ENCODE measurements around the gene BTD. TPM values are rescaled to one million over a fixed set of nuclear protein-coding genes. Genes with fewer than 3 reads are reported as not detected.

Gene BTD
- total RNA-seq, 2 donors from 2014 or later = 18.0 to 29.3 TPM

DNA sequence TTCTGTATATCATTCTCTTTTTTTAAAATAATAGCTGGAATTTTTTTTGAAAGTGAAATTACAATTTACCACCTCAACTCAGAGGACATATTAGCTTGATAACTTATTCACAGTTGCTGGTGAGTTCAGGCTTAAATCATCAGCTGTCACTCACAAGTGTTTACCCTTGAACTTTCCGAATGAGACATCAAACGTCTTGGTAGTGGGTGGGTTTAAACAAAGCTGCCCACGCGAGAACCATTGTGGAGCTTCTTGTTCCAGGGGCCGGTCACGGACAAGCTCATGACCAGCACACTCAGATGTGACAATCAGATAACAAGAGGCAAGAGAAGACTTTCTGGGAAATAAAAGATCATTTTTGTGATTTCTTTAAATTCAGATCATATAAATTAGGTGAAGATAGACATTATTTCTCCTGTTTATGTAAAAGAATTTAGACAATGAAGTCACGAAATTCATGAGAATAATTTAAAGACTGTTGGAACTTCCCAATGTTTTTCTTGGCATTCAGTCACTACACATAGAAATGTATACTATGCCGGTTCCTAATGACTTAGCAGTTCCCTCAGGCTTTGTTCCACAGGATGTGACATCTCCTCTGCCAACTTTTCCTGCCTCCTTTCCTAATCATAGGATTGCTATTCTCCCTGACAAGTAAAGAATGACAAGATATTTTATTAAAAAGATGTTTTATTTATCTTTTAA is 29.3 kb downstream of the BTD start:
- H3K4me3 ChIP-seq = peak overlapping the region; percentile 8
- TF ChIP-seq, protein P1, sequence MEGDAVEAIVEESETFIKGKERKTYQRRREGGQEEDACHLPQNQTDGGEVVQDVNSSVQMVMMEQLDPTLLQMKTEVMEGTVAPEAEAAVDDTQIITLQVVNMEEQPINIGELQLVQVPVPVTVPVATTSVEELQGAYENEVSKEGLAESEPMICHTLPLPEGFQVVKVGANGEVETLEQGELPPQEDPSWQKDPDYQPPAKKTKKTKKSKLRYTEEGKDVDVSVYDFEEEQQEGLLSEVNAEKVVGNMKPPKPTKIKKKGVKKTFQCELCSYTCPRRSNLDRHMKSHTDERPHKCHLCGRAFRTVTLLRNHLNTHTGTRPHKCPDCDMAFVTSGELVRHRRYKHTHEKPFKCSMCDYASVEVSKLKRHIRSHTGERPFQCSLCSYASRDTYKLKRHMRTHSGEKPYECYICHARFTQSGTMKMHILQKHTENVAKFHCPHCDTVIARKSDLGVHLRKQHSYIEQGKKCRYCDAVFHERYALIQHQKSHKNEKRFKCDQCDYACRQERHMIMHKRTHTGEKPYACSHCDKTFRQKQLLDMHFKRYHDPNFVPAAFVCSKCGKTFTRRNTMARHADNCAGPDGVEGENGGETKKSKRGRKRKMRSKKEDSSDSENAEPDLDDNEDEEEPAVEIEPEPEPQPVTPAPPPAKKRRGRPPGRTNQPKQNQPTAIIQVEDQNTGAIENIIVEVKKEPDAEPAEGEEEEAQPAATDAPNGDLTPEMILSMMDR (IDR thresholded peaks at IDR 0.05) = no peak
- H3K4me1 ChIP-seq = no peaks in the 10 kb centered on the region
- H3K9ac ChIP-seq (ENCODE audit: low read depth in 2 of 2, low read length in 2 of 2) = no peak overlapping the region
- H3K9me3 ChIP-seq = no peaks in the 10 kb centered on the region
- no peaks in the 10 kb centered on the region for H3K27me3 ChIP-seq
- intact Hi-C loops (cut with DNase I) = loop anchor here (5.0 to 10.0 kb wide), 2 partner anchors 177 to 614 kb away; no protein-coding TSS in a partner anchor
- no peaks in the 10 kb centered on the region for H3K36me3 ChIP-seq
- no peak for DNase-seq
- peak overlapping the region; percentile 9 for H3K27ac ChIP-seq

DNA sequence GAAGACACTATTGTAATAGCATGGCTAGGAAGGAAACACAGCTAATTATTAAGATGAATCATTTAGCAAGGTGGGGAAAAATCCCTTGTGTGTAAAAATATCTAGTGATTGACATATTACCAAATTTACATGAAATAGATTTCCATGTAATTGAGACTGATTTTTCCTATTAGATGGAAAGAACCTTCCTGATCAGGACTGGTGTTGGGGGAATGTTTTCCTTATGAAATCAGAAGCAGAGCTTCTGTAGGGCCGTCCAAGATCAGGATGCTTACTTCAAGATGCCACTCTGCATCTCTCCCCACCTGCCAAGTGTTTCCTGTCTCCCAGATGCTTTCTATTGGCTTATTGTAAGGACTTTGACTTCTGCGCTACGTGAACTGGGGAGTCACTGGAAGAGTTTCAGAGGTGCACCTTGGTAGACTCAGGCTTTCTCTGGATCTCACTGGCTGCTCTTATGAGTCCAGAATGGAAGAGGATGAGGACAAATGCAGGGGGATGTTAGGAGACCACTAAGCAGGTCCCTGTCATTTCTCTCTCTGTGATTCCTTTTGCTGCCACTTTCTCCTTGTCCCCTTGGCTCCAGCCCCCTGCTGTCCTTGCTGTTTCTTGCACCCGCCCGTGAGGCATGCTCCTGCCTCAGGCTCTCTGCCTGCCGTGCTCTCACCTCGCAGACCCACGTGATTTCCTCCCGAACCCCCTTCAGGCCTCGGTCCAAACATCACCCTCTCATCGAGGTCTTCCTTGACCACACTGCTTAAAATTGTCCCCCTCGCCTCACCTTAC is 30.1 kb downstream of the BTD start:
- H3K27ac ChIP-seq = no peak overlapping the region
- H3K4me3 ChIP-seq = no peak overlapping the region
- intact Hi-C loops (cut with DNase I) = loop anchor here (5.0 to 10.0 kb wide), 2 partner anchors 176 to 613 kb away; no protein-coding TSS in a partner anchor
- no peaks in the 10 kb centered on the region for H3K4me1 ChIP-seq
- no peaks in the 10 kb centered on the region for H3K9me3 ChIP-seq
- H3K27me3 ChIP-seq = no peaks in the 10 kb centered on the region
- TF ChIP-seq, protein P1 (IDR thresholded peaks at IDR 0.05) = no peak
- DNase-seq = no peak
- H3K36me3 ChIP-seq = no peaks in the 10 kb centered on the region
- no peak overlapping the region for H3K9ac ChIP-seq (ENCODE audit: low read depth in 2 of 2, low read length in 2 of 2)

DNA sequence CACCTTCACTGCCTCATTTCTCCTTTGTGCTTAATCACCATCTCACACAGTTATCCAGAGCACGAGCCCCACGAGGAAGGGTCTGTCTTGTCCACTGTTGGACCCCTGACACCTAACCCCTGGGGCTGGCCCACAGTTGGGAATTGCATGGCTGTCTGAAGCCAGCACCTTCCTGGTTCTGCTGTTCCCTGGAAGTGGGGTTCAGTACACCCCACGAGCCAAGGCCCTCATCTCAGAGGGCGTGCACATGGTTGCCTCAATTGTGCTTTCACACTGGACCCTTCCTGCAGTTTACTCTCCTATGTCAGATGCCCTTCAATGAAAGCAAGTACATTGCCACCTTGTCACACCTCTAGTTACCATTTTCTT is 30.7 kb downstream of the BTD start:
- intact Hi-C loops (cut with DNase I) = loop anchor here (5.0 to 10.0 kb wide), 2 partner anchors 175 to 613 kb away; no protein-coding TSS in a partner anchor
- Histone ChIP-seq H3K4me3 (no peak overlapping the region), H3K36me3 (no peaks in the 10 kb centered on the region), H3K9ac (ENCODE audit: low read depth in 2 of 2, low read length in 2 of 2) (no peak overlapping the region), H3K27ac (no peak overlapping the region), H3K9me3 (no peaks in the 10 kb centered on the region), H3K4me1 (no peaks in the 10 kb centered on the region), H3K27me3 (no peaks in the 10 kb centered on the region)
- no peak for DNase-seq
- TF ChIP-seq, protein P1 (IDR thresholded peaks at IDR 0.05) = no peak

DNA sequence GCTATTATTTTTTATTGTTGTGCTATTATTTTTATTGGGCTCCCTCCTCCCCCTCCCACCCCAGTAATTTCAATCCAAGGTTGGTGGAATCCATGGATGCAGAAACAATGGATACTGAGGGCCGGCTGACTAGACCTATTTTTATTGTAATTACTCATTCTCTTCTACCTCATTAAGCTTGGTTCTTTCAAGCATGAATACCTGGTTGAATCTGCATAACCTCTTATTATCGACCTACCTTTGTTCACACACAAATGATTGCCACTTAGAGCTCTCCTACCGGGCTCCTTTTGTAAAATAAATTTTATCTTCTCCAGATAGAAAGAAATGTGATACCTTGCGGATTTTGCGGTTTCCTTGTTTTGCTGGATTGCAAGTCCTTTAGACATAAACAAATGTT is 31.6 kb downstream of the BTD start:
- intact Hi-C loops (cut with DNase I) = loop anchor here (5.0 to 10.0 kb wide), 2 partner anchors 174 to 612 kb away; no protein-coding TSS in a partner anchor
- no peak overlapping the region for H3K27ac ChIP-seq
- no peaks in the 10 kb centered on the region for H3K9me3 ChIP-seq
- no peak for DNase-seq
- no peaks in the 10 kb centered on the region for H3K27me3 ChIP-seq
- no peaks in the 10 kb centered on the region for H3K36me3 ChIP-seq
- no peak overlapping the region for H3K9ac ChIP-seq (ENCODE audit: low read depth in 2 of 2, low read length in 2 of 2)
- no peak overlapping the region for H3K4me3 ChIP-seq
- TF ChIP-seq, protein P1 (IDR thresholded peaks at IDR 0.05) = no peak
- H3K4me1 ChIP-seq = no peaks in the 10 kb centered on the region

DNA sequence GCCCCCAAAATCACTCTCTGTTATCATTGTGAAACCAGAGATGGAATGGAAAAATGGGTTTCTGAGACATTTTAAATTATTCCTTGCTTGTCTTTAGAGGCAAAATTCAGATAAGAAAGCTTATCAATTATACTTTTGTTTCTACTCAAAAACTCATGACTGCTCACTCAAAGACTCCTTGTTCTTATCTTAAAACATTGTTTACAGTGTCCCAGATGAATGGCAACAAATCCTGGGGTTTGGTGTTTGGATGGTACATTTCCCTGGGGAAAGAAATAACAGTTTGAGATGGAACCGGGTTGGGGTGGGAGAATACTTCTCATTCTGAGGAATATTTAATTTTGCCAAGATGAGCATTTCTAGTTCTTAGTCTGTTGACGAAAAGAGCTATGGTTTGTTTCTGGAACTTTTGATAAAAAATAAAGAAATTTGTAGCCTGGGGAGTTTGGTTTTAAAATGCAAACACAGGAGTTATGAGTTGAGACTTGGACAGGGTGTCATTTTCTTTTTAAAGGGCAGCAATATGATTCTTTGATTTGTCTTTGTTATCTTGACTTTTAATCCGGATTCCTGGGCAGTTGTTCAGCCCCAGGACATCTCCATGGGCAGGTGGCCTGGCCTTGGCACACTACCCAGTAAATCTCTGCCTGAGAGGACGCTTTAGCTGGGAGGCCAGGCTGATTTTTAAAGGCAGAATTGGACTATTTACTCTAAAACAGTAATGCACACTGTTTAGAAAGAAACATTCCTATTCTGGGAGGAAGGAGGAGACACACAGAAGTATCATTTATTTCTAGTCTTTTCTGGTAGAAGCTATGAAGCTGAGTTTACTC is 32.4 kb downstream of the BTD start:
- H3K9me3 ChIP-seq = no peaks in the 10 kb centered on the region
- no peaks in the 10 kb centered on the region for H3K36me3 ChIP-seq
- no peaks in the 10 kb centered on the region for H3K4me1 ChIP-seq
- TF ChIP-seq, protein P1 (IDR thresholded peaks at IDR 0.05) = no peak
- no peak overlapping the region for H3K4me3 ChIP-seq
- DNase-seq = no peak
- intact Hi-C loops (cut with DNase I) = loop anchor here (5.0 to 10.0 kb wide), 2 partner anchors 173 to 611 kb away; no protein-coding TSS in a partner anchor
- no peak overlapping the region for H3K9ac ChIP-seq (ENCODE audit: low read depth in 2 of 2, low read length in 2 of 2)
- H3K27ac ChIP-seq = no peak overlapping the region
- H3K27me3 ChIP-seq = no peaks in the 10 kb centered on the region

Data from colonic mucosa (tissue), 4 donors.